Measurements from ENCODE around the gene SPTBN1. TPM values are rescaled to one million over a fixed set of nuclear protein-coding genes. Genes with fewer than 3 reads are reported as not detected.
A peak's percentile ranks its signal among the peaks of the same experiment; 100 is the strongest.

Gene SPTBN1
- total and polyA plus RNA-seq, 2 experiments from 2014 or later: 122 to 341 TPM

- H2AFZ ChIP-seq: no peak overlapping the region
- TF ChIP-seq CTCF (IDR thresholded peaks at IDR 0.05; ENCODE audit: poor library complexity): no peak
- no peak for TF ChIP-seq EZH2phosphoT487 (IDR thresholded peaks at IDR 0.05; ENCODE audit: low read depth, severe bottlenecking, unreplicated experiment)
- no peak for TF ChIP-seq EZH2 (IDR thresholded peaks at IDR 0.05; ENCODE audit: borderline replicate concordance)
- no peak for DNase-seq (ENCODE audit: low spot score)
- H3K27me3 ChIP-seq: no peaks in the 10 kb centered on the region
- no peak overlapping the region for H3K4me3 ChIP-seq
- no peaks in the 10 kb centered on the region for H3K9me2 ChIP-seq (replicated peaks; ENCODE audit: insufficient read depth)
- peaks cover 4% of the 10 kb centered on the region for H3K36me3 ChIP-seq (replicated peaks; ENCODE audit: insufficient read depth, low read depth)
- H3K9me3 ChIP-seq (ENCODE audit: low read depth): no peaks in the 10 kb centered on the region
- H3K4me1 ChIP-seq (ENCODE audit: insufficient read depth): peaks cover 2% of the 10 kb centered on the region
- no peaks in the 10 kb centered on the region for H4K20me1 ChIP-seq (ENCODE audit: insufficient read depth, poor library complexity, severe bottlenecking)
- H3K4me2 ChIP-seq: no peak overlapping the region
- H3K27ac ChIP-seq: no peak overlapping the region
- peaks cover 24% of the 10 kb centered on the region for H3K79me2 ChIP-seq
- 98% methylated on average over 3 of the region's 3 CpGs for WGBS (ENCODE audit: low lambda C conversion rate, missing lambda C conversion rate)
Observed at GRCh38 chr2:54656863-54657262, 200.7 kb downstream of the SPTBN1 start.

GRCh38 chr2:54657664-54658083, 201.5 kb downstream of the SPTBN1 start:
- Histone ChIP-seq H3K36me3 (replicated peaks; ENCODE audit: insufficient read depth, low read depth) (peaks cover 4% of the 10 kb centered on the region), H3K4me1 (ENCODE audit: insufficient read depth) (peaks cover 2% of the 10 kb centered on the region)
- WGBS (ENCODE audit: low lambda C conversion rate, missing lambda C conversion rate): 88% methylated on average over 12 of the region's 12 CpGs

GRCh38 chr2:54658564-54659071, 202.5 kb downstream of the SPTBN1 start:
- no peak overlapping the region for H3K4me3 ChIP-seq

More at GRCh38 chr2:54657664-54658083, 201.5 kb downstream of the SPTBN1 start:
- Histone ChIP-seq H3K9me3 (ENCODE audit: low read depth) (no peaks in the 10 kb centered on the region), H4K20me1 (ENCODE audit: insufficient read depth, poor library complexity, severe bottlenecking) (no peaks in the 10 kb centered on the region), H3K79me2 (peaks cover 24% of the 10 kb centered on the region), H3K27me3 (no peaks in the 10 kb centered on the region), H3K4me3 (no peak overlapping the region), H3K9me2 (replicated peaks; ENCODE audit: insufficient read depth) (no peaks in the 10 kb centered on the region), H3K27ac (peak overlapping the region; percentile 42), H2AFZ (no peak overlapping the region), H3K4me2 (no peak overlapping the region)
- TF ChIP-seq CTCF (IDR thresholded peaks at IDR 0.05; ENCODE audit: poor library complexity): peak; percentile 38
- no peak for TF ChIP-seq EZH2phosphoT487 (IDR thresholded peaks at IDR 0.05; ENCODE audit: low read depth, severe bottlenecking, unreplicated experiment)
- peak; percentile 60 for DNase-seq (ENCODE audit: low spot score)

More at GRCh38 chr2:54658564-54659071, 202.5 kb downstream of the SPTBN1 start:
- no peak for DNase-seq (ENCODE audit: low spot score)
- H3K27me3 ChIP-seq: no peaks in the 10 kb centered on the region
- no peaks in the 10 kb centered on the region for H3K9me3 ChIP-seq (ENCODE audit: low read depth)
- no peaks in the 10 kb centered on the region for H4K20me1 ChIP-seq (ENCODE audit: insufficient read depth, poor library complexity, severe bottlenecking)
- 78% methylated on average over 1 of the region's 1 CpG for WGBS (ENCODE audit: low lambda C conversion rate, missing lambda C conversion rate)
- no peak overlapping the region for H3K4me2 ChIP-seq
- H3K36me3 ChIP-seq (replicated peaks; ENCODE audit: insufficient read depth, low read depth): peaks cover 4% of the 10 kb centered on the region
- H3K79me2 ChIP-seq: peaks cover 32% of the 10 kb centered on the region
- H3K9me2 ChIP-seq (replicated peaks; ENCODE audit: insufficient read depth): no peaks in the 10 kb centered on the region
- H2AFZ ChIP-seq: no peak overlapping the region
- TF ChIP-seq CTCF (IDR thresholded peaks at IDR 0.05; ENCODE audit: poor library complexity) (no peak), EZH2 (IDR thresholded peaks at IDR 0.05; ENCODE audit: borderline replicate concordance) (no peak), EZH2phosphoT487 (IDR thresholded peaks at IDR 0.05; ENCODE audit: low read depth, severe bottlenecking, unreplicated experiment) (no peak)
- H3K4me1 ChIP-seq (ENCODE audit: insufficient read depth): peaks cover 2% of the 10 kb centered on the region
- peak overlapping the region; percentile 35 for H3K27ac ChIP-seq
